H1 (cell line): ENCODE measurements around the gene PIK3C2G. TPM values are rescaled to one million over a fixed set of nuclear protein-coding genes. Genes with fewer than 3 reads are reported as not detected.

Experiments used
- CTCF ChIA-PET: fragments of 300-600 bp; sonication (Branson Sonifier 250); formaldehyde crosslinking; loops from one replicate; lab custom pipeline; 2021; ENCODE audit not compliant: partially characterized antibody; lab: Charles Lee
- POLR2A ChIA-PET: fragments of 300-600 bp; sonication (Branson Sonifier 250); formaldehyde crosslinking; loops from one replicate; lab custom pipeline; 2021; ENCODE audit warnings: inconsistent platforms; ENCODE audit not compliant: partially characterized antibody; lab: Charles Lee
- DNase-seq, 2 experiments: peaks; one replicate each; pipeline versions ENCODE4 v3.0.0 to v3.0.0-alpha.2; 2010 to 2022; ENCODE audit warnings: low spot score in 2 of 2, low read depth in 1 of 2, mixed read lengths in 1 of 2
- FAIRE-seq: peaks from 2 replicates; lab custom pipeline; 2011; peaks lifted over from hg19 to GRCh38; lab: Jason Lieb, UNC
- H2AFZ ChIP-seq: 2 replicates; pipeline ENCODE4 v1.8.1; 2012; ENCODE audit warnings: low read length, inconsistent platforms
- H2AK5ac ChIP-seq: 2 replicates; pipeline ENCODE4 v1.6.1; 2013; ENCODE audit warnings: low read depth, low read length
- H2BK120ac ChIP-seq: replicated peaks from 2 replicates; pipeline ENCODE3; 2013; ENCODE audit warnings: low read depth, low read length, inconsistent platforms
- H2BK12ac ChIP-seq: 2 replicates; pipeline ENCODE4 v1.6.1; 2013; ENCODE audit warnings: low read depth, low read length
- H2BK15ac ChIP-seq: 2 replicates; pipeline ENCODE4 v1.6.1; 2013; ENCODE audit warnings: low read length
- H2BK20ac ChIP-seq: 2 replicates; pipeline ENCODE4 v1.6.1; 2013; ENCODE audit warnings: low read length
- H2BK5ac ChIP-seq: 2 replicates; pipeline ENCODE4 v1.6.1; 2013; ENCODE audit warnings: low read depth, low read length
- H3K14ac ChIP-seq: 2 replicates; pipeline ENCODE4 v1.6.1; 2013; ENCODE audit warnings: inconsistent platforms; ENCODE audit not compliant: insufficient read length
- H3K18ac ChIP-seq: 2 replicates; pipeline ENCODE4 v1.6.1; 2013; ENCODE audit warnings: low read length; ENCODE audit errors: extremely low read depth
- H3K23ac ChIP-seq: 2 replicates; pipeline ENCODE4 v1.6.1; 2013; ENCODE audit warnings: inconsistent platforms; ENCODE audit not compliant: insufficient read length
- H3K23me2 ChIP-seq: 2 replicates; pipeline ENCODE4 v1.6.1; 2013; ENCODE audit warnings: low read depth, low read length
- H3K27ac ChIP-seq: 2 replicates; pipeline ENCODE4 v1.6.1; 2011; ENCODE audit warnings: low read depth, low read length, inconsistent platforms
- H3K27me3 ChIP-seq, 4 experiments: replicated peaks in 1 of 4; 1 replicate in 1 of 4; 2 replicates in 3 of 4; pipeline versions ENCODE4 v1.6.1 to v1.8.1; 2011 to 2013; ENCODE audit warnings: low read length in 3 of 4, mild to moderate bottlenecking in 3 of 4, inconsistent platforms in 2 of 4, mixed read lengths in 2 of 4, moderate library complexity in 1 of 4; ENCODE audit not compliant: control insufficient read depth in 3 of 4, insufficient read depth in 3 of 4; ENCODE audit errors: extremely low read depth in 1 of 4
- H3K36me3 ChIP-seq, 4 experiments: 2 replicates each; pipeline versions ENCODE4 v1.6.1 to v1.8.1; 2011 to 2013; ENCODE audit warnings: mild to moderate bottlenecking in 4 of 4, low read length in 3 of 4, moderate library complexity in 2 of 4, control low read depth in 1 of 4, inconsistent platforms in 1 of 4; ENCODE audit not compliant: insufficient read depth in 4 of 4, control insufficient read depth in 2 of 4
- H3K4ac ChIP-seq: replicated peaks from 2 replicates; pipeline ENCODE3; 2013; ENCODE audit warnings: low read length, low read depth, mixed read lengths, inconsistent platforms; ENCODE audit not compliant: insufficient read length
- H3K4me1 ChIP-seq, 4 experiments: replicated peaks in 1 of 4; 1 replicate in 1 of 4; 2 replicates in 3 of 4; pipeline versions ENCODE4 v1.6.1 to v1.8.1; 2011 to 2013; ENCODE audit warnings: low read length in 3 of 4, inconsistent platforms in 2 of 4, mixed read lengths in 1 of 4; ENCODE audit not compliant: insufficient read depth in 4 of 4, control insufficient read depth in 3 of 4
- H3K4me2 ChIP-seq, 2 experiments: 2 replicates each; pipeline versions ENCODE4 v1.6.1 to v1.8.1; 2011 to 2013; ENCODE audit warnings: low read depth in 2 of 2, low read length in 2 of 2, control low read depth in 1 of 2, inconsistent platforms in 1 of 2, mild to moderate bottlenecking in 1 of 2; ENCODE audit not compliant: insufficient read depth in 1 of 2
- H3K4me3 ChIP-seq, 4 experiments: fragments of 200-600, 300-600 bp in 1 of 4; sonication (generic), shearing (Covaris generic), sonication (Bioruptor Twin) in 1 of 4; 2 replicates each; pipeline versions ENCODE4 v1.5.1 to v1.8.1; 2011 to 2016; ENCODE audit warnings: low read length in 4 of 4, low read depth in 3 of 4, control low read depth in 2 of 4, inconsistent platforms in 2 of 4, mild to moderate bottlenecking in 2 of 4, mixed read lengths in 1 of 4, moderate library complexity in 1 of 4; ENCODE audit not compliant: insufficient read depth in 2 of 4; ENCODE audit errors: extremely low read depth in 1 of 4
- H3K56ac ChIP-seq: replicated peaks from 2 replicates; pipeline ENCODE3; 2013; ENCODE audit warnings: low read depth, mild to moderate bottlenecking, mixed read lengths, low read length, inconsistent platforms; ENCODE audit not compliant: insufficient read length
- H3K79me1 ChIP-seq: 2 replicates; pipeline ENCODE4 v1.6.1; 2013; ENCODE audit warnings: low read depth, low read length, control low read depth
- H3K79me2 ChIP-seq, 2 experiments: 2 replicates each; pipeline versions ENCODE4 v1.6.1 to v1.8.1; 2012 to 2013; ENCODE audit warnings: low read length in 2 of 2, mild to moderate bottlenecking in 2 of 2, inconsistent platforms in 1 of 2; ENCODE audit not compliant: insufficient read depth in 2 of 2, control insufficient read depth in 1 of 2
- H3K9ac ChIP-seq, 4 experiments: replicated peaks in 1 of 4; 1 replicate in 1 of 4; 2 replicates in 3 of 4; pipeline versions ENCODE4 v1.6.1 to v1.8.1; 2011 to 2013; ENCODE audit warnings: low read depth in 3 of 4, low read length in 3 of 4, control low read depth in 2 of 4, mild to moderate bottlenecking in 2 of 4, moderate library complexity in 2 of 4, inconsistent platforms in 1 of 4; ENCODE audit errors: extremely low read depth in 1 of 4
- H3K9me3 ChIP-seq, 2 experiments: 2 replicates each; pipeline versions ENCODE4 v1.6.1 to v1.8.1; 2012 to 2013; ENCODE audit warnings: mild to moderate bottlenecking in 2 of 2, moderate library complexity in 2 of 2, control low read depth in 1 of 2, inconsistent platforms in 1 of 2, low read depth in 1 of 2, low read length in 1 of 2, mixed read lengths in 1 of 2; ENCODE audit not compliant: insufficient read depth in 2 of 2
- H4K20me1 ChIP-seq, 2 experiments: replicated peaks in 1 of 2; 2 replicates each; pipeline versions ENCODE3 to v1.8.1; 2011 to 2013; ENCODE audit warnings: inconsistent platforms in 2 of 2, low read length in 2 of 2, mild to moderate bottlenecking in 1 of 2; ENCODE audit not compliant: insufficient read depth in 2 of 2, control insufficient read depth in 1 of 2
- H4K5ac ChIP-seq: 2 replicates; pipeline ENCODE4 v1.6.1; 2013; ENCODE audit warnings: low read length, low read depth, mixed read lengths, inconsistent platforms; ENCODE audit not compliant: insufficient read length
- H4K8ac ChIP-seq: 2 replicates; pipeline ENCODE4 v1.8.0; 2013; ENCODE audit warnings: mild to moderate bottlenecking, moderate library complexity, low read length, inconsistent platforms; ENCODE audit not compliant: insufficient read depth; ENCODE audit errors: extremely low read depth
- H4K91ac ChIP-seq: replicated peaks from 2 replicates; pipeline ENCODE3; 2013; ENCODE audit warnings: low read length, mixed read lengths, inconsistent platforms; ENCODE audit not compliant: insufficient read length
- ATF3 ChIP-seq: IDR thresholded peaks from 2 replicates; pipeline ENCODE4 v1.6.1; 2011; ENCODE audit warnings: low read depth, mild to moderate bottlenecking, low read length; ENCODE audit not compliant: insufficient read depth
- BRCA1 ChIP-seq: IDR thresholded peaks from 2 replicates; pipeline ENCODE4 v1.6.1; 2012; ENCODE audit warnings: low read depth, low read length, improper control_type of control experiment
- JUN ChIP-seq: IDR thresholded peaks from 2 replicates; pipeline ENCODE4 v1.6.1; 2011; ENCODE audit warnings: low read depth, mild to moderate bottlenecking, improper control_type of control experiment, low read length
- RXRA ChIP-seq: IDR thresholded peaks from 2 replicates; pipeline ENCODE4 v1.6.1; 2011; ENCODE audit warnings: low read depth, mild to moderate bottlenecking, low read length, moderate library complexity; ENCODE audit not compliant: insufficient read depth
- SP4 ChIP-seq: IDR thresholded peaks from 2 replicates; pipeline ENCODE4 v1.6.1; 2012; ENCODE audit warnings: low read length, inconsistent platforms
- TAF1 ChIP-seq: IDR thresholded peaks from 2 replicates; pipeline ENCODE4 v1.6.1; 2011; ENCODE audit warnings: mild to moderate bottlenecking, low read depth, low read length
- WGBS, 2 experiments: shearing (Covaris generic) in 1 of 2; methylation state at CpG; one replicate each; pipeline versions ENCODE4 v1.1.6 to v1.1.7; 2013 to 2015; ENCODE audit warnings: low lambda C conversion rate in 2 of 2, mixed read lengths in 2 of 2, inconsistent platforms in 1 of 2, low coverage in 1 of 2, missing lambda C conversion rate in 1 of 2; ENCODE audit not compliant: insufficient replicate concordance in 2 of 2, insufficient coverage in 1 of 2, insufficient read length in 1 of 2; ENCODE audit errors: extremely low coverage in 1 of 2, missing lambda C conversion rate in 1 of 2; 5-methylcytosine and 5-hydroxymethylcytosine counted together
- polyA plus RNA-seq, 7 experiments: library from polyadenylated mRNA; depleted of rRNA in 3 of 7; stranded (reverse) in 5 of 7; unstranded in 2 of 7; fragments of >200 nt in 5 of 7; fragments of 200-250 nt in 2 of 7; gene quantifications; 1 replicate in 5 of 7; 2 replicates in 1 of 7; 4 replicates in 1 of 7; pipeline versions ENCODE4 v1.2.1 to v1.2.3, GENCODE V29; 2011 to 2013; ENCODE audit warnings: missing spikeins in 2 of 7, mixed read lengths in 2 of 7
- total RNA-seq: library from RNA; stranded (reverse); fragmentation: NEBNext Ultra II Directional; extraction: Animal tissue kit (Norgen Biotek cat#: 25700); gene quantifications from 2 replicates; pipeline ENCODE4 v1.2.1, GENCODE V29; 2021

PIK3C2G gene
- total and polyA plus RNA-seq, 2 of the 8 experiments (the other 6 are each of a cell fraction or from before 2014, with no cell fraction given): not detected

GRCh38 chr12:18419311-18419710 lies 158.0 kb downstream of the PIK3C2G start:
- CTCF ChIA-PET: interaction anchor here (0.6 to 1.0 kb wide), 2 partner anchors 11 to 76 kb away, joined by 3 read pairs; no protein-coding TSS in a partner anchor
- DNase-seq (no peak), FAIRE-seq (peak; percentile 50)
- no peak overlapping the region for H3K9ac ChIP-seq
- POLR2A ChIA-PET: no interaction called here
- no peaks in the 10 kb centered on the region for H3K27me3 ChIP-seq
- H2BK12ac ChIP-seq: no peak overlapping the region
- no peak overlapping the region for H4K5ac ChIP-seq
- WGBS, 2 experiments: 86% methylated on average over 4 of the region's 4 CpGs; no CpG with 5 or more reads in 1 of the 2 experiments
- H3K9me3 ChIP-seq: no peaks in the 10 kb centered on the region
- H3K79me2 ChIP-seq: no peaks in the 10 kb centered on the region
- no peak overlapping the region for H2BK15ac ChIP-seq
- H4K91ac ChIP-seq: no peak overlapping the region
- no peak overlapping the region for H3K4me2 ChIP-seq
- H2BK120ac ChIP-seq: no peak overlapping the region
- H2AK5ac ChIP-seq: no peak overlapping the region
- no peak overlapping the region for H3K14ac ChIP-seq
- no peak overlapping the region for H3K4me3 ChIP-seq
- no peak overlapping the region for H3K4ac ChIP-seq
- H3K79me1 ChIP-seq: no peaks in the 10 kb centered on the region
- no peak for TF ChIP-seq RXRA
- TF ChIP-seq ATF3: no peak
- no peak for TF ChIP-seq TAF1
- TF ChIP-seq BRCA1: no peak
- no peak for TF ChIP-seq SP4
- no peak for TF ChIP-seq JUN
- H3K56ac ChIP-seq: no peak overlapping the region
- H4K8ac ChIP-seq: no peak overlapping the region
- H3K23me2 ChIP-seq: no peaks in the 10 kb centered on the region
- H2BK5ac ChIP-seq: no peak overlapping the region
- peaks cover 0 to 8% (median 0%) of the 10 kb centered on the region in 4 experiments; a peak in 1 of 7 replicates for H3K4me1 ChIP-seq
- H2AFZ ChIP-seq: no peak overlapping the region
- no peaks in the 10 kb centered on the region for H4K20me1 ChIP-seq
- H2BK20ac ChIP-seq: no peak overlapping the region
- no peak overlapping the region for H3K18ac ChIP-seq
- H3K36me3 ChIP-seq: no peaks in the 10 kb centered on the region
- H3K27ac ChIP-seq: no peak overlapping the region
- no peak overlapping the region for H3K23ac ChIP-seq
